ENCODE measurements around the gene DEAF1. TPM values are rescaled to one million over a fixed set of nuclear protein-coding genes. Genes with fewer than 3 reads are reported as not detected.

DEAF1 gene
- total and polyA plus RNA-seq, 2 of the 13 experiments (the other 11 are each of a cell fraction or from before 2014, with no cell fraction given) = 22.3 to 29.6 TPM

DNA sequence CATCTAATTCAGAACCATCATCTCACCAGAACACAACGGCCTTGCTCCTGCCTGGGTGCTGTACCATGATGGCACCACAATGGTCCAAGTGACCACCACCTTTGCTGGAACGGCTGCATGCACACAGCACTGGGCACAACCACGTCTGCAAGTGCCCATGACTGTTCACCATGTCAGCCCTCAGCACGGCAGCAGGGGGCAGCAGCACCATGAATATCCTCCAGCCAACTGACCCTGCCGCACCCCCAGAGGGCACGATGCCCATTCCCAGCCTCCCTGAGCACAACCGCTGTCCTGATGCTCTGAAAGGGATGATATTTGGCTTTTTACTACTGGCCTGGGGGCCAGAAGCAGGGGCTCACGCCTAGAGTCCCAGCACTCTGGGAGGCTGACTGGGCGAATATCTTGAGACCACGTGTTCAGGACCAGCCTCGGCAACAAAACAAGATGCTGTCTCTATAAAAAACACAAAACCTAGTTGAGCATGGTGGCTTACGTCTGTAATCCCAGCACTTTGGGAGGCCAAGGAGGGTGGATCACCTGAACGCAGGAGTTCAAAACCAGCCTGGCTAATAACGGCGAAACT is 32.2 kb downstream of the DEAF1 start (continued):
- no peak for TF ChIP-seq KMT2B (CRISPR knock-in tag; IDR thresholded peaks at IDR 0.05)
- TF ChIP-seq, protein P1, sequence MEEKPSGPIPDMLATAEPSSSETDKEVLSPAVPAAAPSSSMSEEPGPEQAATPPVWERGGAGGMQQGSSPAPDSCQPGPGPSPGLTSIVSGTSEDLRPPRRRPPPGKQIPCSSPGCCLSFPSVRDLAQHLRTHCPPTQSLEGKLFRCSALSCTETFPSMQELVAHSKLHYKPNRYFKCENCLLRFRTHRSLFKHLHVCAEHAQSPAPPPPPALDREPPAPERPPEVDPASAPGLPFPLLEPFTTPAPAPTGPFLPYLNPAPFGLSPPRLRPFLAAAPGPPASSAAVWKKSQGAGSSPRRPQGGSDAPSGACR (CRISPR knock-in tag; IDR thresholded peaks at IDR 0.05) = no peak
- TF ChIP-seq, protein P2, sequence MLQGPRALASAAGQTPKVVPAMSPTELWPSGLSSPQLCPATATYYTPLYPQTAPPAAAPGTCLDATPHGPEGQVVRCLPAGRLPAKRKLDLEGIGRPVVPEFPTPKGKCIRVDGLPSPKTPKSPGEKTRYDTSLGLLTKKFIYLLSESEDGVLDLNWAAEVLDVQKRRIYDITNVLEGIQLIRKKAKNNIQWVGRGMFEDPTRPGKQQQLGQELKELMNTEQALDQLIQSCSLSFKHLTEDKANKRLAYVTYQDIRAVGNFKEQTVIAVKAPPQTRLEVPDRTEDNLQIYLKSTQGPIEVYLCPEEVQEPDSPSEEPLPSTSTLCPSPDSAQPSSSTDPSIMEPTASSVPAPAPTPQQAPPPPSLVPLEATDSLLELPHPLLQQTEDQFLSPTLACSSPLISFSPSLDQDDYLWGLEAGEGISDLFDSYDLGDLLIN (CRISPR knock-in tag; IDR thresholded peaks at IDR 0.05; ENCODE audit: borderline replicate concordance) = no peak
- TF ChIP-seq, protein P3, sequence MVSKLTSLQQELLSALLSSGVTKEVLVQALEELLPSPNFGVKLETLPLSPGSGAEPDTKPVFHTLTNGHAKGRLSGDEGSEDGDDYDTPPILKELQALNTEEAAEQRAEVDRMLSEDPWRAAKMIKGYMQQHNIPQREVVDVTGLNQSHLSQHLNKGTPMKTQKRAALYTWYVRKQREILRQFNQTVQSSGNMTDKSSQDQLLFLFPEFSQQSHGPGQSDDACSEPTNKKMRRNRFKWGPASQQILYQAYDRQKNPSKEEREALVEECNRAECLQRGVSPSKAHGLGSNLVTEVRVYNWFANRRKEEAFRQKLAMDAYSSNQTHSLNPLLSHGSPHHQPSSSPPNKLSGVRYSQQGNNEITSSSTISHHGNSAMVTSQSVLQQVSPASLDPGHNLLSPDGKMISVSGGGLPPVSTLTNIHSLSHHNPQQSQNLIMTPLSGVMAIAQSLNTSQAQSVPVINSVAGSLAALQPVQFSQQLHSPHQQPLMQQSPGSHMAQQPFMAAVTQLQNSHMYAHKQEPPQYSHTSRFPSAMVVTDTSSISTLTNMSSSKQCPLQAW (CRISPR knock-in tag; IDR thresholded peaks at IDR 0.05) = peak; percentile 50; the same call in 1 of the 2 replicates
- TF ChIP-seq JUND (CRISPR knock-in tag; IDR thresholded peaks at IDR 0.05) = no peak
- no peak for TF ChIP-seq TBP (CRISPR knock-in tag; IDR thresholded peaks at IDR 0.05)
- TF ChIP-seq SOX5 (CRISPR knock-in tag; IDR thresholded peaks at IDR 0.05; ENCODE audit: borderline replicate concordance) = no peak
- no peak for TF ChIP-seq MTF2 (CRISPR knock-in tag; IDR thresholded peaks at IDR 0.05; ENCODE audit: borderline replicate concordance)
- peak; percentile 41; the same call in 1 of the 2 replicates for TF ChIP-seq SAP130 (CRISPR knock-in tag; IDR thresholded peaks at IDR 0.05; ENCODE audit: low read depth)
- no peak for TF ChIP-seq SP4 (CRISPR knock-in tag; IDR thresholded peaks at IDR 0.05)
- TF ChIP-seq NFE2L1 (CRISPR knock-in tag; IDR thresholded peaks at IDR 0.05; ENCODE audit: borderline replicate concordance) = no peak
- TF ChIP-seq ZNF781 (CRISPR knock-in tag; IDR thresholded peaks at IDR 0.05; ENCODE audit: borderline replicate concordance, not compliant biosample characterization) = peak; percentile 37
- no peak for TF ChIP-seq NONO (IDR thresholded peaks at IDR 0.05)
- peak; percentile 42; the same call in 1 of the 2 replicates for TF ChIP-seq NONO (CRISPR knock-in tag; conservative IDR thresholded peaks at IDR 0.05)
- no peak for TF ChIP-seq BHLHE40 (IDR thresholded peaks at IDR 0.05; ENCODE audit: low read length)
- TF ChIP-seq BORCS8-MEF2B (CRISPR knock-in tag; IDR thresholded peaks at IDR 0.05) = no peak
- TF ChIP-seq ZNF329 (CRISPR knock-in tag; IDR thresholded peaks at IDR 0.05; ENCODE audit: low read depth) = no peak
- no peak for TF ChIP-seq HNF4G (IDR thresholded peaks at IDR 0.05; ENCODE audit: borderline replicate concordance, low read depth, low read length)
- TF ChIP-seq HNF4G (CRISPR knock-in tag; IDR thresholded peaks at IDR 0.05; ENCODE audit: borderline replicate concordance, low read depth) = no peak
- TF ChIP-seq TCF7 (IDR thresholded peaks at IDR 0.05; ENCODE audit: low read depth) = no peak
- peak; percentile 94 for TF ChIP-seq STAG1 (CRISPR knock-in tag; IDR thresholded peaks at IDR 0.05)
- no peak for TF ChIP-seq MED1 (CRISPR knock-in tag; IDR thresholded peaks at IDR 0.05)
- TF ChIP-seq, protein P4, sequence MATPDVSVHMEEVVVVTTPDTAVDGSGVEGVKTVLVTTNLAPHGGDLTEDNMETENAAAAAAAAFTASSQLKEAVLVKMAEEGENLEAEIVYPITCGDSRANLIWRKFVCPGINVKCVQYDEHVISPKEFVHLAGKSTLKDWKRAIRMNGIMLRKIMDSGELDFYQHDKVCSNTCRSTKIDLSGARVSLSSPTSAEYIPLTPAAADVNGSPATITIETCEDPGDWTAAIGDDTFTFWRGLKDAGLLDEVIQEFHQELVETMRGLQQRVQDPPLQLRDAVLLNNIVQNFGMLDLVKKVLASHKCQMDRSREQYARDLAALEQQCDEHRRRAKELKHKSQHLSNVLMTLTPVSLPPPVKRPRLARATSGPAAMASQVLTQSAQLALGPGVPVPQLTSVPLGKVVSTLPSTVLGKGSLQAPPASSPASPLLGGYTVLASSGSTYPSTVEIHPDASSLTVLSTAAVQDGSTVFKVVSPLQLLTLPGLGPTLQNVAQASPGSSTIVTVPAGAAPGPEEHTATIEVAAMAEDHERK (CRISPR knock-in tag; IDR thresholded peaks at IDR 0.05; ENCODE audit: low read depth) = no peak
- TF ChIP-seq NFE2L2 (IDR thresholded peaks at IDR 0.05; ENCODE audit: low read length) = no peak
- no peak for TF ChIP-seq ZNF382 (CRISPR knock-in tag; IDR thresholded peaks at IDR 0.05; ENCODE audit: borderline replicate concordance)
- TF ChIP-seq HMGA1 (CRISPR knock-in tag; conservative IDR thresholded peaks at IDR 0.05) = no peak
